Hematopoietic multipotent progenitor cell treated with erythropoietin and hydrocortisone succinate and interleukin-3 and kit ligand, for 15 days (in vitro differentiated cells): ENCODE measurements around the gene IRF3.

Experiments used
- DNase-seq: peaks from one replicate; pipeline ENCODE4 v3.0.0-alpha.2; 2015; ENCODE audit warnings: low spot score

The IRF3 gene

GRCh38 chr19:49616945-49617344 lies 48.7 kb downstream of the IRF3 start:
- no peak for DNase-seq

DNA sequence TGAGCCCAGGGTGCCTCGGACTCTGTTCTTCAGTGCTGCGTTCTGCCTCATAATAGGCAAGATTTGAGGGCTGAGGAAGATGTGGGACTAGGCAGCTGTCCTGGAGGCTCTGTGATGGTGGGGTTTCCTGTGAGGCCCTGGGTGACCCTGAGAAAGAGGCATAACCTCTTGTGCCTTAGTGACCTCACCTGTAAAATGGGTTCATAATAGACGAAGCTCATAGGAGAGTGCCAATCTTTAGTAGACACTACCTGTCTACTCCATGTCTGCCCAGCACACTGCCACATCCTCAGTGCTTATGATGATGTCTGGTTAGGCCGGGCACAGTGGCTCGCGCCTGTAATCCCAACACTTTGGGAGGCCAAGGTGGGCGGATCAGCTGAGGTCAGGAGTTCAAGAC lies 49.1 kb downstream of the IRF3 start:
- no peak for DNase-seq

DNA sequence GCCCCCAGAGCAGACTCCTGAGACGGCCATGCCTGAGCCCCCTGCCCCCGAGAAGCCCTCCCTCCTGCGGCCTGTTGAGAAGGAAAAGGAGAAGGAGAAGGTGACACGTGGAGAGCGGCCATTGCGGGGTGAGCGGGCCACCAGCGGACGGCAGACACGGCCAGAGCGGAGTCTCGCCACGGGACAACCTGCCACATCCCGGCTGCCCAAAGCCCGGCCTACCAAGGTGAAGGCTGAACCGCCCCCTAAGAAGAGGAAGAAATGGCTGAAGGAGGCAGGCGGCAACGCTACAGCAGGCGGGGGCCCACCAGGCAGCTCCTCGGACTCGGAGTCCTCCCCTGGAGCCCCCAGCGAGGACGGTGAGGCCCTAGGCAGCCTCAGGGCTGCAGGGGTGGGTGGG lies 49.8 kb downstream of the IRF3 start:
- DNase-seq = no peak

GRCh38 chr19:49614096-49614833 lies 51.4 kb downstream of the IRF3 start:
- no peak for DNase-seq

DNA sequence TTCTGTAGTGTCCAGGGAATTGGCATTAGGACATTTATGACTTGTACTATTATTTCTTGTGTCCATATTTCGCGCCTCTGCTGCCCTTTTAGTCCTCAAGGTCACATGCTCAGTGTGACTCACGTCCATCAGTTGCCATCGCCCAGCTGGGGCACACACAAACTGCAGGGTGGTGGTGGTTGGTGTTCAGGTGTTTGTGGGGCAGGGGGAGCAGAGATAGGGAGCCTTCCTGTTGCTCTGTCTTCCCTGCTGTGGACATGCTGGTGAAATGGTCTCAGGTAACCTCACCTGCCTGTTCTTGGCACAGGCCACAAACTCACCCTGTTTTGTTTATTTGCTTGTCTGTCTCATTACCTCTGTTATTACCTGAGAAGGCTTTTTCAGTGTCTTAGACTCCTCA lies 52.3 kb downstream of the IRF3 start:
- DNase-seq = no peak
